ENCODE results near the gene VPS37B.
A peak's percentile ranks its signal among the peaks of the same experiment; 100 is the strongest.
"Not testable (repeated sequence)": the region's sequence is repeated elsewhere in the genome, so short reads cannot be mapped to it uniquely, and the experiment has no call there.

Gene VPS37B

DNA sequence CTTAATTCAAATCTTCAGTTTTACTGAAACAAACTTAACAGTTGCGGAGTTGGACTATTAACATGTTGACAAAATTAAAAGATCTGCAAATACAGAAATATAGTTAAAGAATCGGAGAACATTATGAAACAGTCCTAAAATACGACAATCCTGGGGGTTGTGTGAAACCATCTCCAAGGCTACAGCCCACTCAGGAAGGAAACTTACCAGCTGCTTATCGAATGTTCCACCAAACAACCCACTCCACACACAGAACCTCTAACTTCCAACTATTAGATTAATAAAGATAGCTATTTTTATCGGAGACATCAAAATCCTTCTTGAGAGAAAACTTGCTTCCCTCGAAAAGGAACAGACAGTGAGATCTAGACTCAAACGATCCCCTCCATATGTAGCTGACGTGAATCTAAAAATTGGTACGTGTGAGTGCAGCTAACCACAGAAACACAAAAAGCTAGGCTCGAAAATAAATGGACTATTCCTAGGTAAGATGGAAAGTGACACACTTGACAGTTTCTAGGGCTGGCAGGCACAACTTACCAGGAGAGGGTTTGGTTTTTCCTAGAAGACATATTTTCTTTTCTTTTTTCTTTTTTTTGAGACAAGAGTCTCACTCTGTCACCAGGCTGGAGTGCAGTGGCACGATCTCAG, 12.9 kb downstream of the VPS37B start:
- peak; percentile 38 for DNase-seq (ENCODE audit: low spot score)

DNA sequence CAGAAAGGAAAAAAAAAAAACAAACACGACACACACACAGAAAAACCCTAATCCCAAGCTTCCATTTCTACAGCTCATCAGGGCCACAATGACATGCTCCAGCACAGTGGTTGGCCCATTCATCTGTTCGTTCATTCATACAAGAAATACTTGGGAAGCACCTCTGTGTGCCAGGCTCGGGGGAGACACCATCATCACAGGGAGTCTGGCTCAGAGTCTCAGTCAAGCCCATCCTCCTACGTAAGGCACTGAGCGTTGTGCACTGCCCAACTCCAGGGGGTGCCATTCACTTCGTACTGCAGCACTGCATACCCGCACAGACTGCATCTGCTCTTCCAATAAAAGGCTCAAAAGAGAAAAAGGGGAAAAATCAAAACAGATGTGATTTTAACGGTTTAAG, 15.3 kb downstream of the VPS37B start:
- DNase-seq (ENCODE audit: low spot score), result no peak

DNA sequence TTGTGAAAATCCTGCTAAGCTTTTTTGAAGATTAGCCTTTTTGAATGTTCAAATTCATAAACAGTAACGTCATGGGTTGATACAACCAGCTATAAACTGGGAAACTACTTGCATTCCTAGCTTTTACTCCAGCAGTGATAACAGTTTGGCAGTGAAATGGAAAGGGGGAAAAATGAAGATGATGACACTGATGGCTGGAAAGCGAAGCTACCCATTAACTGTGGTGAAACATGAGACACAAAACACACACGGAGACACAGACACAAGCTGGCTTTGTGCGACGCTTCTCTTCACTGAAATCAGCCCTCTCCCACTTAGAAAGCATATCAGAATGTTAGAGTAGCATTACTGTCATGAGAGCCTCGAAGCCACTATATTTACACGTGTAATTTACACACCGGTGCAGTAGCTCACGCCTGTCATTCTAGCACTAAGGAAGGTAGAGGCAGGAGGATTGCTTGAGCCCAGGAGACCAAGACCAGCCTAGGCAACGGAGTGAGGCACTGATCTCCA, 15.7 kb downstream of the VPS37B start:
- DNase-seq (ENCODE audit: low spot score), result no peak

DNA sequence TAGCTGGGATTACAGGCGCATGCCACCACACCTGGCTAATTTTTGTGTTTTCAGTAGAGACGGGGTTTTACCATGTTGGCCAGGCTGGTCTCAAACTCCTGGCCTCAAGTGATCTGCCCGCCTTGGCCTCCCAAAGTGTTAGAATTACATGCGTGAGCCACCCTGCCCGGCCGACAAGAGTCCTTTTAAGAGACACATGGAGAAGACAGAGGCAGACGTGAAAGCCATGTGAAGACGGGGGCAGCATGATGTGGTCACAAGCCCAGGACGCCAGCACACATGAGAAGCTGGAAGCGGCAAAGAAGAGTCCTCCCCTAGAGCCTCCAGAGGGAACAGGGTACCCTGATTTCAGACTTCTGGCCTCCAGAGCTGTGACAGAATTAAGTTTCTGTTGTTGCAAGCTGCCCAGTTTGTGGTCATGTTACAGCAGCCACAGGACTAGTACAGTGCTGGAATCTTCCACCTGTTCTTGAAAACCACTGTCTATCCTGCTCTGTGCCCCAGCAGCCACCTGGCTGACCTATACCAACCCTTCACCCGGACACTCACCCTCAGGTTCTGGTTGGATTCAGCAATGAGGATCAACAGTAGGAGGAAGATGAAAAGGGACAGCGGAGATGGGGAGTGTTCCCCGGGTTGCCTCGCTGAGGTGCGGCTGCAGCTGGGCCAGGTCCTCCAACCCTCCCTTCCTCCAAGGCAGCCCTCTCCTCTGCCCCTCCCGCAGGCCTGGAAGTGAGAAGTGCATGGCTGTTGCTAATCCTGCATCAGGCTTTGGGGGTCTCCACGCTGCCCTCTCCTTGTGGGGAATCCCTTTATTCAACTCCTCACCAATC, 16.9 kb downstream of the VPS37B start:
- DNase-seq (ENCODE audit: low spot score), result no peak

DNA sequence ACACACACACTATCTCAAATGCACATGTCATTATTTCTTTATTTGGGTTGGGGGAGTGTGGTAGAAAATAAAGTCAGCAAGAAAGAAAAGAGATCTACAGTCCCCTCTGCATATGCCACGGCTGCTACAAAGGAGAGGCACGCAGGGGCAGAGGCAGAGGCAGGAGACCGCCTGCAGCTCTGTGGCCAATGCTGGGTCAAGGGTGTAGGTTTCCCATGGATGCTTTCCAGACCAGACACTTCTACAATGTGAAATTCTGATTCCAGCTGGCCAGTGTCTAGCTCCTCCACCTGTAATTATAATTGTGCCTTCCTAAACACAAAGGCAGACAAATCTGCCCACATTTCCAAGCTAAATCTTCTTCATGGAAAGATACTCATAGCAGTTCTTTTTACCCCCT, 19.2 kb downstream of the VPS37B start:
- DNase-seq (ENCODE audit: low spot score), result no peak

DNA sequence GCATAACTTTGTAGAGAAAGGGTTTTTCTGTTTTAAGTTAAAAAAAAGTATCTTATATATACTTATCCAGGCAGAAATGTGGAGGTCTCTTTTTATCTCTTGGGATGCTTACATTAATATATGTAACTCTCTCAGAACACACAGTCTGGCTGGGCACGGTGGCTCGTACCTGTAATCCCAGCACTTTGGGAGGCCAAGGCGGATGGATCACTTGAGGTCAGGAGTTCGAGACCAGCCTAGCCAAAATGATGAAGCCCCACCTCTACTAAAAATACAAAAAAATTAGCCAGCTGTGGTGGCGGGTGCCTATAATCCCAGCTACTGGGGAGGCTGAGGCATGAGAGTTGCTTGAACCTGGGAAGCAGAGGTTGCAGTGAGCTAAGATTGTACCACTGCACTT, 19.6 kb downstream of the VPS37B start:
- DNase-seq (ENCODE audit: low spot score), result not testable (repeated sequence)

DNA sequence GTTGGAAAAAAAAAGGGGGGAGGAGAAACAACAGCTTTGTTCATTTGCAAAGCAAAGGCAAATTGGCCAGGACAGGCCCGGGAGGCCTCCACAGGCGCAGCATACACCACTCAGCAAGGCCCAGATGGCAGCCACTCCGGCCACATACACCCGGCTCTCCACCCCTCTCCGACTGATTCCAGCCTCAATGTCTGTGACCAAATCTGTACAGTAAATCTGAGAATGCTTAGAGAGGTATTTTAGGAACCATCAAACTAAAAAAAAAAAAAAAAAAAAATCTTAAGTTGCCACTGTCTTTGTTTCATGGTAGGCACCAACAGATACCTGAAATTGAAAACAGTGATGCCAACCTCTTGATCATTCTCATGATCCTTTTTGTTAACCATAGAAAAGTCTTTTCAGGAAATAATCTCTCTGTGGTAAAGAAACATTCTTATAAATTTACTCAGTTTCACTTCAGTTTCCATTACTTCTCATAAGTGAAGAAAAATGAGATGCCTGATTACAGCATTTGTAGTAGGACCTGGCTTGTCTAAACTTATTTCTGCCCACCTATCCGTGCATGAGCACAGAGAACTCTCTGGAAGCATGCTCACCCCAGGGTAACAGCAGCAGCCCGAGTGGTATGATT, 20.2 kb downstream of the VPS37B start:
- DNase-seq (ENCODE audit: low spot score), result no peak

DNA sequence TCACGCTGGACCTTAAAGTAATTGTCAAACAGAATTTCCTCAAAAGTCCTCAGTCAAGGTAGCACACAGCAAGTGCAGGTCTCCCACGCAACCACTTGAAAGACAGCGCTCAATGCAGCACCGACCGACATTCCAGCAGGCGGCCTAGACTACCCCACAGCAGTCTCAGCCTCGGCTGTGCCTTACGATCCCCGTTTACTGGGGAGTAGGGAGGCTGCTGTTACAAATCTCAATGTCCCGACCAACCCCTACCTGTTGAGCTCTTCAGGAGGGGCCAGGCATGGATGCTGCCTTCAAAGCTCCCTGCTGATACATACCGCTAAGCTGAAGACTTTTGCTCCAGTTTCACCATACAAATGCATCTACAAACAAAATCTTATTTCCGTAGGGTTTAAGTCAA, 21.8 kb downstream of the VPS37B start:
- DNase-seq (ENCODE audit: low spot score), result no peak

DNA sequence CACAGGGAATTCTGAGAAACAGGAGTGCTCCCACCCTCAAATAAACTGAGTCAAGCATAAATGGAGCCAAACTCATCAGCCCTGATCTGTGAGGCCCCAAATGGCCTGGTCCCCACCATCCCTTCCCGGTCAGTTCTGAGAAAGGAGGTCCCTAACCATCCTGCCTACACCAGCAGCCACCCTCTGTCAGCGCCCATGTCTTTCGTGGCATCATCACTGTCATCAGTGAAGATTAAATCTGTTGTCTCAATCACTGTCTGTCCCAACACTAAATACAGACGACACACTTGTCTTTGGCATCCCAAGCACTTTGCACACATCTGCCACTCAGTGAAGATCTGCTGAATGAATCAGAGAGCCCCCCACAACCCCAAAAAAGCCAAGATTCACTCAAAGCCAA, 22.4 kb downstream of the VPS37B start:
- DNase-seq (ENCODE audit: low spot score), result no peak

DNA sequence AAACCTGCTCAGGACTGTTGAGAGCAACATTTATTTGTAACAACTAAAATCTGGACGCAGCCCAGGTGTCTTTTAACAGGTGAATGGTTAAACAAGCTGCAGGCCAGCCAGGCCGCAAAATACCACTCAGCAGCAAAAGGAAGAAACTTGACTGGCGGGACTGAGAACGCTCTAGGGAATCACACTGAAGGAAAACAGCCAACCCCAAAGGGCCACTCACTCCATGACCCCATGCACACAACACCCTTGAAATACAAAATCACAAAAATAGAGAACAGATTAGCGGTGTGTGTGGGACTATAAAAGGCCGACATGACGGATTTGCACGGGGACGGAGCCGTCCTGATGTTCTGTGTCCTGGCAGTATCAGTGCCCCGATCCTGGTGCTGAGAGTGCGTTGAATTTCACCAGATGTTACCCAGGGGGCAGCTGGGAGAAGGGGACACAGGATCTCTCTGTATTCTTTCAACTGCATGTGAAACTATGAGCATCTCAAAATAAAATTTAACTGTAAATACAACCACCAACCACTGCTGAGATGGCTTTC, 23.0 kb downstream of the VPS37B start:
- no peak for DNase-seq (ENCODE audit: low spot score)

DNA sequence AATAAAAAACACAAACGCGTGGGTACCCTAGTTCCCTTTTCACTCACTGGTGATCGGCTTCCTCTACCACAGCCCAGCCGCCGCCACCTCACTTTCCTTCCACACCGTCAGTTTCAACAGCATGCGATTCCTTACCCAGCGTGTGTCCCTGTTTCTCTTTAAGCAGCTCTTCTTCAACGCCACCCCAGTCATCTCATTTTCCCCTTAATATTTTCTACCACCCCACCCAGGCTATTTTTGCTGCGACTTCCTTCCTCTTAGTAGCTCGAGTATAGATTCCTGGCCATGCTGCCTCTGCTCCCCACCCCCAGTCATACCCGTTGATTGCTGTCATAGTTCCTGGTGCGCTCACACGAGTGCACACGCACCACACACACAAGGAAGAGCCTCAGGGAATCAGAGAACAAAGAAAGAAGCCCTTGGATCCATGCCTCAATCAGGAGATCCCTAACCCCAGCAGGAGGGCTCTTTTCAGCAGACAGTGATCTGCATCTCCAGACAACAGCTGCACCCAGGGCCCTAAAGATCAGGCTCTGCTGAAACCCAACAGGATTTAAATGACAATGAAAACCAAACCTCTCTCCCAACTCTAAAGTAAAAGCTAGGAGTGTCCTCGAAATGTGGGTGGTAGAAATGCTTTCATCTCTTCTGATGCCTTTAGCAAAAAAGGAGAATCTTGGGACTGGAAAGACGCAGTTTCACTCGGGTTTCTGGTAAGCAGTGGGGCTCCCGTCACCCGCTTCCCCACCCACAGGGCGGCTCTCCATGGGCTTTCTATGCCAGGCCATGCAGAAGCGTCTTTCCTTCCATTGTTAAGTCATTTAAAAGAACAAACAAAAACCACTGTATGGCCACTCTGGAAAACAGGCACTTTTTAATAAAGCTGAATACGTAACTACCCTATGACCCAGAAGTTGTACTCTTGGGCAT, 23.8 kb downstream of the VPS37B start:
- DNase-seq (ENCODE audit: low spot score), result peak; percentile 47

DNA sequence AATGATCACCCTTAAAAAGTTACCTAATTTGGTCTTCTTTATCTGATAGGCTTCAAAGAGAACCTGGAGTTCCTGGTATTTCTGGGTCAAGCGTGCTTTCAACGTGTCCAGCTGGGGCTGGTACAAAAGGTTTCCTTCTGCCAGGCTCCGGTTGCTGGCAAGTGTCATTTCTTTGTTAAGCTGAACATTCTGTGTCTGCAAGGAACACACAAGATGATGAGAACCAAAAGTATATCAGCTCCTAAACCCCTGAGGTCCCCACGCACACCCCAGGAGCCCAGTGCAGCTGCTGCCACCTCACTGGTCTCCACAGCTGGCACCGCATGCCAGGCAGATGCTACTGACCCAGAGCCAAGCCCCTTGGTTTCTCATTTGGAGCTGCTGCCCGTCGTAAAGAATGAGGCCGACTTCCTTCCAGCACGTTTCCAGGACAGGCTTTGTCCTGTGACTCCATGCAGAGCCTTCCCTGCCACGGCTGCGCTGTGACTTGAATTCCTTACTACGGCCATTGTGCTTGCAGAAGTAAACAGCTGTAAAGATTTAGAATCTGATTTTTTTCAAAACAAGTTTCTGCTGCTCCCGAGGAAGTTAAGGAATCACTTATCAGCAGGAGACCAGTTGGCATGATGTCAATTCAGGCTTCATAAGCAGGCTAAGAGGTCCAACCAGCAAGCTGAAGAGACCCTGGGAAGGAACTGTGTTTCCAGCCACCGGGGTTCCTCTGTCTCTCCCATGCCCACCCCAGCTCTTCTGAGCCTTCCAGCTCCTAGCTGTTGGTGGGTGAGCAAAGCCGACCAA, 24.9 kb downstream of the VPS37B start:
- no peak for DNase-seq (ENCODE audit: low spot score)

DNA sequence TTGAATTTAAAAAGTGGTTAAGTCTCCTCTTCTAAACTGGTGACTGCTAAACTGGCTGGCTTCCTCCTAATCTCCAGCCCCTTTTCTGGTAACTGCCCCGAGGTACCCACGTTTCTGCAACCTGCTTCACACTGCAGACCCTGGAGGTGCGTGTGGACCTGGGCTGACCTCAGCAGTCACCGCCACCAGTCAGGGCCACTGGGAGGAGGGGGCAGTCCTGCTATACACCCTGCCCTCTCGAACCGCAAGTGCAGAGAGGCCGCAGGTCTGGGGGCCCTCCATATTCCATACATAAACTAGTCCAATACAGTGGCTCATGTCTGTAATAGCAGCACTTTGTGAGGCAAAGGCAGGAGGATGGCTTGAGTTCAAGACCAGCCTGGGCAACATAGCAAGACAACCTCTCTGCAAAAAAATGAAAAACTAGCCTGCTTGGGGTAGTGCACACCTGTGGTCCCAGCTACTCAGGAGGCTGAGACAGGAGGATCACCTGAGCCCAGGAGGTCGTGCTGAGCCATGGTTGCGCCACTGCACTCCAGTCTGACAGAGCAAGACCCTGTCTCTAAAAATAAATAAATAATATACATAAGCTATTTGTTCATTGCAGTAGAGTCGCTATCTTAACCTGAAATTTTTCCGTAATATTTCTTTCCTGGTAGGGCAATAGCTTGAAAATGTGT, 25.6 kb downstream of the VPS37B start:
- no peak for DNase-seq (ENCODE audit: low spot score)

DNA sequence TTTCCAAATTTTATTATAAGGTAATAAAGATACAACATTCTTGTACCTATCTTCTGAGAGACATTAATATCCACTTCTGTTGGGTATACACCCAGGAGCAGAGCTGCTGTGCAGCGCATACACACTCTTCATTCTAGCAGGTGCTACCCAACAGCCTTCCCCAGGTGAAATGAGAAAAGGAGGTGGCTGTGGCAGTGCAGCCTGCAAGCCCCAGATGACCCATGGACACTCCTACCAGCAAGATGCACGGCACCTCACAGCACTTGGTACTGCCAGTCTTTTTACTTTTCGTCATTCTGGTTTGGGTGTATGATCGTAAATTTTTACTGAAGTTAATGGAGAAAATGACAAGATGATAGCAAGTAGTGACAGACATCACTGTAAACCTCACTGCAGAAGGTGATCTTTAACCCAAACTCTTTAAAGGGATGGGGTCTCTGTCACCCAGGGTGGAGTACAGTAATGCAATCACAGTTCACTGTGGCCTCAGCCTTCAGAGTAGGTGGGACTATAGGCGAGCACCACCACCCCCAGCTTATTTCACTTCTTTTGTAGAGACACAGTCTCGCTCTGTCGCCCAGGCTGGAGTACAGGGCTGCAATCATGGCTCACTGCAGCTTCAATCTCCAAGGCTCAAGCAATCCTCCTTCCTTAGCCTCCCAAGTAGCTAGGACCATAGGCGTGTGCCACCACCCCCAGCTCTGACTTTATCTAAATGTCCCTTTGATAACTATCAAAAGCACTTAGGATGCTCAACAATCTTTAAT, 26.5 kb downstream of the VPS37B start:
- DNase-seq (ENCODE audit: low spot score), result no peak

DNA sequence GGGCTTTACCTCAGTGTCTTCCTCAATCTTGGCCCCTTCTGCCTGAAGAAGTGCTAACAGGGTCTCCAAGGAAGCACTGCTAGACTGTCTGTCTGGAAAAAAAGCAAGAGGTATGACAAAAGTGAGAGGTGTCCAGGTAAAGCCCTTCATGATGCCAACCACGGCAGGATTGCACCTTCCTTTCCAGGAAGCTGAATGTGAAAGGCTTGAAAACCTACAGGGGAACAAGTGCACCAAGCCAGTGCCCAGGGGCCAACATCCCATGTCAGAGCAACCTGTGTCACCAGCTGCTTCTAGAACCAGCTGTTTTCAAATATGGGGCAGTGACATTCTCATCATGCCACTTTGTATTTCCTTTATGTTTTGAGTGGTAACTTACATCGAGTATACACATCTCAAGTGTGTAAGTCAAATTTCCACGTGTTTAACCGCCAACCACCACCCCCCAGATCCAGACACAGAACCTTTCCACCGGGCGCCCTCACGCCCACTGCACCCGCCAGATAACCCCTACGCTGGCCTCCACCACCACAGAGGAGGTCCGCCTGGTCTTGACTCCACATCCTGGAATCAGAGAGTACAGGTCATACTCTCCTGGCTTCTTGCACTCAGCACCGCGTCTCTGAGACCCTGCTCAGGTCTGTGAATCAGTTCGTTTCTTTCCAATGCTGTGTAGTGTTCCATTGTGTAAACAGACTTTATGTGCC, 27.3 kb downstream of the VPS37B start:
- DNase-seq (ENCODE audit: low spot score), result no peak

DNA sequence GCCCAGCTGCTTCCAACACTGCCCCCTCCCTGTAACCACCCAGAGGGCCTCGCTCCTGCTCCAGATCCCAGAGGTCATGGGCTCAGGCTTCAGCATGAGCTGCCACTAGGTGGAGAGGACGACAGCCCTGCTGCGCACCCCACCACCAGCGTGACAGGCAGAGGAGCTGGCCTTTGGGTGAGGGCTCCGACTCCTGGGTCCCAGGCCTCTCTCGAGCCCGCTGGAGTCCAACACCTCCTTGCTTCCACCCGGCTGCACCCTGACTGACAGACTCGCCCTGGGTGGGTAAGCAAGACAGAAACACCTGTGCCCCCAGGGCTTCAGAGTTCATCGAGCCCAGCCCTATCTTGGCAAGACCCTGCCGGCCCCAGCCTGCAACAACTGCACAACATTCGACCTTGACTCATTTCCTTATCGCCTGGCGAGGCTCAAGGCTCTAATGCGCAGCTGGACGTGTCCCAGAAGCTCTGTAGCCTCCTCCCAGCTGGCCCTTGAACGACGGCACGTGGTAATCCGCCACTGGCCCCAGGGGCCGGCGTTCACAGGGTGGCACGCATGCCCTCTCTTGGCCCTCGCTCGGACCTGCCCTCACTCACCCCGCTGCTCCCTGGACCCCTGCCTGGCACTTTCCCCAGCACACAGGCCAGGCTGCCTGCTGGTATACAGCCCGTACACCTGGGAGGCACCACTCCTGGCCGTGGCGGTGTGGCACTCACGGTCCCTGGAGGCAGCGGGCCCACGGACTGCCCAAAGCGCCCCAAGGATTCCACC, 28.0 kb downstream of the VPS37B start:
- DNase-seq (ENCODE audit: low spot score), result no peak

DNA sequence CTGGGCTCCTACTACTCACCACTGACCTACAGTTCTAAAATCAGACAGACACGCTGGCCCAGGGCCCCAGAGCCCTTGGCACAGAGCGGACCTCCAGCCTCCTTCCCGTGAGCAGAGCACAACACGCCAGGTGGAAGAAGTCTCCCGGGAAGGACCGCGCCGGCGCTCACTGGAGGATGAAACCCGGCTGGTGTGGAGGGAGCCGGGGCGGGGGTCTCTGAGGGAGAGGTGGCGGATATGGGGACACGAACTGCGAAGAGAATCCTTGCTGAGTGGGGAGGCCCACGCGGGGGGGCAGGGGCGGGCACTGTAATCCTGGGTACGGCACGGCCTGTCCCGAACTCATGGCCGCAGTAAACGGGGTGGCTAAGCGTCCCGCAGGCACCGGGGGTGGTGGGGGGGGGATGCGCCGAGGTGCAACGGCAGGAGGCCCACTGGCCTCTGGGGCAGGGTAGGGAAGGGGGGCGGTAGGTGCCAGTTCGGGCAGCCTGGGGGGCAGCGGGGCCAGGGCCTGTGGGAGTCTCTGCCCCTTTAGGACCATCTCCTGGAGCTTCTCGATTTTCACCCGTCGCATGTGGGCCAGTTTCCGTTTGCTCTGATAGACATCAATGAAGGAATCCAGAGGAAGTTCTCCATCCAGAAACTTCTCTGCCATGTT, 28.8 kb downstream of the VPS37B start:
- DNase-seq (ENCODE audit: low spot score), result no peak

Data from CD4-positive, alpha-beta T cell treated with Interleukin-15 for 4 hours (primary cell).